OCI-LY3 (cell line): ENCODE measurements around the gene TNFRSF21.

Experiments
- EZH2phosphoT487 ChIP-seq: fragments of 200-600 bp; shearing (Covaris generic); IDR thresholded peaks from 2 replicates; pipeline ENCODE4 v1.6.1; 2018; ENCODE audit warnings: antibody characterized with exemption, mixed run types, low read depth
- TF ChIP-seq, protein P1 (sequence below): fragments of 200-600, 300-600 bp; sonication (generic); IDR thresholded peaks from 2 replicates; pipeline ENCODE4 v1.5.1; 2014; ENCODE audit warnings: antibody characterized with exemption, low read length, low read depth

DNA sequence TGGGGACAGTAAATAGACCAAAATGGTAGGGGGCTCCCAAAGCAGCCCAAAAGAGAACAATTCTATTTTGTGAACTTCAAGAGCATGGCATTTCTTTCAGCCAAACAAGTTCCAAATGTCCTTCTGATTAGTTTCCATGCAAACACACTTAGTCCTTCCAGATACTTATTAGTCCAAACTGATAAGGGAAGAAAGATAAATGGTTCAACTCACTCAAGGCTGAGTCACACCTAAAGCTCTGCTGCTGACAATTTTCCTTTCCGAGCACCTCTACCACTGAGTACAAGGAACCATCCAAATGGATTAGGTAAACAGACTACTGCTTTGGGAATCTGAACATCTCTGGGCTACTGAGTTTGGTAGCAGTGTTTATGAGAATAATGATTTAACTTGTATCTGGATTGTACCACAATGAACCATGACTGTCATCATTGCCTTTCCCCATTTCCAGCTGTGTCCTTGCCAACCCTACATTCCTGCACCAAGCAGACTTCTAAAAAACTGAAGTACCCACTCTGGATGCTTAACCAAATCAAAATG, 71.2 kb downstream of the TNFRSF21 start:
- TF ChIP-seq, protein P1, sequence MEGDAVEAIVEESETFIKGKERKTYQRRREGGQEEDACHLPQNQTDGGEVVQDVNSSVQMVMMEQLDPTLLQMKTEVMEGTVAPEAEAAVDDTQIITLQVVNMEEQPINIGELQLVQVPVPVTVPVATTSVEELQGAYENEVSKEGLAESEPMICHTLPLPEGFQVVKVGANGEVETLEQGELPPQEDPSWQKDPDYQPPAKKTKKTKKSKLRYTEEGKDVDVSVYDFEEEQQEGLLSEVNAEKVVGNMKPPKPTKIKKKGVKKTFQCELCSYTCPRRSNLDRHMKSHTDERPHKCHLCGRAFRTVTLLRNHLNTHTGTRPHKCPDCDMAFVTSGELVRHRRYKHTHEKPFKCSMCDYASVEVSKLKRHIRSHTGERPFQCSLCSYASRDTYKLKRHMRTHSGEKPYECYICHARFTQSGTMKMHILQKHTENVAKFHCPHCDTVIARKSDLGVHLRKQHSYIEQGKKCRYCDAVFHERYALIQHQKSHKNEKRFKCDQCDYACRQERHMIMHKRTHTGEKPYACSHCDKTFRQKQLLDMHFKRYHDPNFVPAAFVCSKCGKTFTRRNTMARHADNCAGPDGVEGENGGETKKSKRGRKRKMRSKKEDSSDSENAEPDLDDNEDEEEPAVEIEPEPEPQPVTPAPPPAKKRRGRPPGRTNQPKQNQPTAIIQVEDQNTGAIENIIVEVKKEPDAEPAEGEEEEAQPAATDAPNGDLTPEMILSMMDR = no peak
- no peak for TF ChIP-seq EZH2phosphoT487
